GM06990 (cell line): ENCODE measurements around the gene NDUFB4.
"Not testable (repeated sequence)": the region's sequence is repeated elsewhere in the genome, so short reads cannot be mapped to it uniquely, and the experiment has no call there.

ENCODE experiments used
- DNase-seq: peaks from one replicate; pipeline ENCODE4 v3.0.0-alpha.2; 2011; ENCODE audit not compliant: insufficient read length; ENCODE audit errors: extremely low read depth
- H3K27me3 ChIP-seq: replicated peaks from 2 replicates; pipeline ENCODE4 v1.6.0; 2011; ENCODE audit warnings: low read length; ENCODE audit not compliant: control insufficient read depth, insufficient read depth
- H3K36me3 ChIP-seq: 2 replicates; pipeline ENCODE4 v1.5.1; 2011; ENCODE audit warnings: low read length; ENCODE audit not compliant: control insufficient read depth, insufficient read depth
- H3K4me3 ChIP-seq: replicated peaks from 2 replicates; pipeline ENCODE4 v1.5.1; 2011; ENCODE audit warnings: low read depth, mild to moderate bottlenecking, control low read depth, low read length
- TF ChIP-seq, protein P1 (sequence below): IDR thresholded peaks from 2 replicates; pipeline ENCODE4 v1.5.1; 2011; ENCODE audit warnings: low read length, control low read depth, mild to moderate bottlenecking, inconsistent platforms; ENCODE audit not compliant: insufficient read depth, poor library complexity, severe bottlenecking

NDUFB4 gene

DNA sequence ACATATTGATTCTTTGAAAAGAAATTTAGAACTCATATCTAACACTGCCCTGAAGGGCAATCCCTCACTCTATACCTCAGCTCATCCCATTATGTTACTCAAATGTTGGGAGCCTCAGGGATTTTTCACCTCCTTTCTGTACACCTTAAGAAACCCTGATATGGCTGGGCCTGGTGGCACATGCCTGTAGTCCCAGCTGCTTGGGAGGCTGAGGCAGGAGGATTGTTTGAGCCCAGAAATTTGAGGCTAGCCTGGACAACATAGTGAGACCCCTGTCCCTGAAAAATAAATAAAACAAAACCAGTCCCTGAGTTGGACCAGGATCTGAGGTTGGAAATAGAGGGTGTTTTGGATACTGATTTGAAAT, 27.6 kb downstream of the NDUFB4 start:
- Histone ChIP-seq H3K4me3 (no peak overlapping the region), H3K36me3 (no peaks in the 10 kb centered on the region), H3K27me3 (no peaks in the 10 kb centered on the region)
- no peak for DNase-seq
- TF ChIP-seq, protein P1, sequence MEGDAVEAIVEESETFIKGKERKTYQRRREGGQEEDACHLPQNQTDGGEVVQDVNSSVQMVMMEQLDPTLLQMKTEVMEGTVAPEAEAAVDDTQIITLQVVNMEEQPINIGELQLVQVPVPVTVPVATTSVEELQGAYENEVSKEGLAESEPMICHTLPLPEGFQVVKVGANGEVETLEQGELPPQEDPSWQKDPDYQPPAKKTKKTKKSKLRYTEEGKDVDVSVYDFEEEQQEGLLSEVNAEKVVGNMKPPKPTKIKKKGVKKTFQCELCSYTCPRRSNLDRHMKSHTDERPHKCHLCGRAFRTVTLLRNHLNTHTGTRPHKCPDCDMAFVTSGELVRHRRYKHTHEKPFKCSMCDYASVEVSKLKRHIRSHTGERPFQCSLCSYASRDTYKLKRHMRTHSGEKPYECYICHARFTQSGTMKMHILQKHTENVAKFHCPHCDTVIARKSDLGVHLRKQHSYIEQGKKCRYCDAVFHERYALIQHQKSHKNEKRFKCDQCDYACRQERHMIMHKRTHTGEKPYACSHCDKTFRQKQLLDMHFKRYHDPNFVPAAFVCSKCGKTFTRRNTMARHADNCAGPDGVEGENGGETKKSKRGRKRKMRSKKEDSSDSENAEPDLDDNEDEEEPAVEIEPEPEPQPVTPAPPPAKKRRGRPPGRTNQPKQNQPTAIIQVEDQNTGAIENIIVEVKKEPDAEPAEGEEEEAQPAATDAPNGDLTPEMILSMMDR, result no peak

DNA sequence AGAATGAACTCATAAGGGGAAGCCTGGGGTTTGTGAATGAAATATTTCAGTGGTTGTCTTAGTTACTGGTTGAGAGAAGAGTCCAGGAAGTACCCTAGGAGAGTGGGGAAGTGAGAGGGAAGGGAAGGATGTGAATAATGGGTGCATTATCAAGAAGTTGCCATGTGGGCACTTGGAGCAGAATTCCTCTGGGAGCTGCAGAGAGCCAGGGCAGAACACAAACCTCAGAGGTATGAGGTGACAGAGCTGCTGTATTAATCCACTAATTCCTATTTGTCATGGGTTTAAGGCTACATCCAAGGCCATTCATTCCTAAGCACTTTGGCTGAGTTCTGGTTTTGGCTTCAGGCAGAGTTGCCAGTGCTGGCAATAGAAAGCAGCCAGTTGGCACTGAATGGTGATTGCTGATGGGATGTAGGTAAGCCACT, 29.0 kb downstream of the NDUFB4 start:
- H3K36me3 ChIP-seq, result no peaks in the 10 kb centered on the region
- no peaks in the 10 kb centered on the region for H3K27me3 ChIP-seq
- TF ChIP-seq, protein P1, result no peak
- no peak overlapping the region for H3K4me3 ChIP-seq
- no peak for DNase-seq

DNA sequence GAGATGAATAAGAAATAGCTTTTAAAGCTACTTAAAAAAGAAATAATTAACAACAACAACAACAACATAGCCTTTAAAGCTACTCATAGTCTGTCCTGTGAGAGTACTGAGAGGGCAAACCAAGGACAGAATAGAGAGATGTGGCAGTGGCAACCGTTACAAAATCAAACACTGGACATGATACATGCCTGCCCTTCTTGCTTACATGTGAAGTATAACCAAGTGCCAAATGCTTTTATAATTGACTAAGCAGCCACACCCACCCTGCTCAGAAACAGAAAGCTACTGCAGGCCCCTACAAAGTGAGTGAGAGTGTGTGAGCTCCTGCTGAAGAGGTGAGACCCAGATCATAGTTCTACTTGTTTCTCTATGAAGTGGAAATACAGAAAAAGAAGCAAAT, 38.4 kb downstream of the NDUFB4 start:
- Histone ChIP-seq H3K27me3 (no peaks in the 10 kb centered on the region), H3K4me3 (no peak overlapping the region), H3K36me3 (no peaks in the 10 kb centered on the region)
- TF ChIP-seq, protein P1, result no peak
- no peak for DNase-seq

DNA sequence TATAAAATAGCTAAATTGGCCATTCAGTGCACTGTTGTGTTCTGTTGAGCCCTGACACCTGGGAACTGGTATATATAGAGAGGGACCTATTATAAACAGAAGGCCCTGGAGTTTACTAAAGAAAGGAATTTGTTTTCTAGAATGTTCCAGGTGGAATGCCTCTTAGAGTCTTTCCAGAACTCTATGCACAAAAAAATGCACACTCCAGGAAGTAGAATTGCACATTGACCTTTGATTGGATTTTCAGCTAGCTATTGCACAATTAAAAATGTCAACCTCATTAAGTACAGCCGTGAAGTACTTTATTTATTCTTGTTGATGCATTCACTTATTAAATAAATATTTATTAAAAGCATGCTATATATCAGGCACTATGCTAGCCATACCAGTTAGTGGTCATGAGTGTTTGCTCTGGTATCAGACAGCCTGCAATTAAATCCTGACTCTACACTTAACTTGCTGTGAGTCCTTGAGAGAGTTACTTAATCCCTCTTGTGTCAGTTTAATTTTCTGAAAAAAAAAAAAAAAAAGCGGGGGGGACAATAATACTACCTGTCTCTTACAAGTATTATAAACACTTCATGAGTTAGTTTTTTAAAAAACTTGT, 40.8 kb downstream of the NDUFB4 start:
- Histone ChIP-seq H3K36me3 (no peaks in the 10 kb centered on the region), H3K27me3 (no peaks in the 10 kb centered on the region), H3K4me3 (no peak overlapping the region)
- no peak for DNase-seq
- TF ChIP-seq, protein P1, result no peak

DNA sequence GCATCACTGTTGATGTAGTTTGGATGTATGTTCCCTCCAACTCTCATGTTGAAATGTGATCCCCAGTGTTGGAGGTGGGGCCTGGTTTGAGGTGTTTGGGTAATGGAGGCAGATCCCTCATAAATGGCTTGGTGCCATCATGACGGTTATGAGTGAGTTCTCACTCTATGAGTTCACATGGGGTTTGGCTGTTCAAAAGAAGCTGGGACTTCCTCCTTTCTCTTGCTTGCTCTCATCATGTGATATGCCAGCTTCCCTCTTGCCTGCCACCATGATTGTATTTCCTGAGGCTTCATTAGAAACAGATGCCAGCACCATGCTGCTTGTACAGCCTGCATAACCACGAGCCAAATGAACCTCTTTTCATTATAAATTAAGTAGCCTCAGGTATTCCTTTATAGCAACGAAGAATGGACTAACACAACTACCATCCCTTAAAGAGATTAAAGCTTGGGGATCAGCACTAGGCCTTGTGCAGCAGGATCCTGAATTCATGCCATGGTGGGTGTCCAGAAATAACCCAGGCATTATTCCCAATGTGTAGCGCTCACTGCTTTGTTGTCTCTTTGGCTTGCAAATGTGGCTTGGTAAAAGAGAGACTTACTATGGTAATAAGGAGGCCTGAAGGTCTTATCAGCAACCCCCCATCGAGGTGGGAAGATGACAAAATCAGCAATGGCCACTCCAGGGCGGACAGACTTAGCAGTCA, 41.9 kb downstream of the NDUFB4 start:
- DNase-seq, result no peak
- H3K36me3 ChIP-seq, result no peaks in the 10 kb centered on the region
- TF ChIP-seq, protein P1, result no peak
- no peaks in the 10 kb centered on the region for H3K27me3 ChIP-seq
- no peak overlapping the region for H3K4me3 ChIP-seq

DNA sequence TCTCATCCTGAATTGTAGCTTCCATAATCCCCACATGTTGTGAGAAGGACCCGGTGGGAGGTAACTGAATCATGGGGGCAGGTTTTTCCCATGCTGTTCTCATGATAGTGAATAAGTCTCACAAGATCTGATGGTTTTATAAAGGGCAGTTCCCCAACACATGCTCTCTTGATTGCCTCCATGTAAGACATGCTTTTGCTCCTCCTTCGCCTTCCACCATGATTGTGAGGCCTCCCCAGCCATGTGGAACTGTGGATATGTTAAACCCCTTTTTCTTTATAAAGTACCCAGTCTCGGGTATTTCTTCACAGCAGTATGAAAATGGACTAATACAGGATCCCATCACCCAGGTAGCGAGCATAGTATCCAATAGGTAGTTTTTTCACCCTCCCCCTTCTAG, 42.7 kb downstream of the NDUFB4 start:
- not testable (repeated sequence) for H3K36me3 ChIP-seq, H3K27me3 ChIP-seq, DNase-seq, H3K4me3 ChIP-seq
